ENCODE data around the gene NTM.

GRCh38 chr11:131864228-131864627, 493.8 kb downstream of the NTM start:
- TF ChIP-seq CTCF (conservative IDR thresholded peaks at IDR 0.05) (no peak), ZFX (IDR thresholded peaks at IDR 0.05) (no peak)

Measured in C4-2B (cell line).